GM23338 (cell line): ENCODE data around the gene ATP2B1. TPM values are rescaled to one million over a fixed set of nuclear protein-coding genes. Genes with fewer than 3 reads are reported as not detected.

Experiments
- ATAC-seq: fragments of 200-7000 bp; cut with Tn5 transposase; 3 replicates; pipeline ENCODE4 v1.9.1; 2020
- DNase-seq: peaks from one replicate; pipeline ENCODE4 v3.0.0-alpha.2; 2015; ENCODE audit warnings: low spot score
- H2AFZ ChIP-seq: fragments of 200-600 bp; sonication (generic); 2 replicates; pipeline ENCODE4 v1.8.0; 2016; ENCODE audit warnings: antibody characterized with exemption, mild to moderate bottlenecking, moderate library complexity
- H3F3A ChIP-seq: fragments of 200-600 bp; sonication (generic); replicated peaks from 2 replicates; pipeline ENCODE4 v1.8.0; 2017; ENCODE audit warnings: antibody characterized with exemption, mixed run types, low read depth
- H3K27ac ChIP-seq: fragments of 200-600 bp; sonication (generic); 2 replicates; pipeline ENCODE4 v1.6.1; 2016; ENCODE audit warnings: low read depth
- H3K27me3 ChIP-seq: fragments of 200-600 bp; sonication (generic); 2 replicates; pipeline ENCODE4 v1.8.0; 2016; ENCODE audit warnings: mild to moderate bottlenecking, mixed run types, moderate library complexity; ENCODE audit not compliant: insufficient read depth
- H3K36me3 ChIP-seq: fragments of 200-600 bp; sonication (generic); 2 replicates; pipeline ENCODE4 v1.8.0; 2016; ENCODE audit warnings: mild to moderate bottlenecking; ENCODE audit not compliant: insufficient read depth
- H3K4me1 ChIP-seq: fragments of 200-600 bp; sonication (generic); 2 replicates; pipeline ENCODE4 v1.8.0; 2016; ENCODE audit warnings: mild to moderate bottlenecking, moderate library complexity; ENCODE audit not compliant: insufficient read depth
- H3K4me2 ChIP-seq: fragments of 200-600 bp; sonication (generic); 2 replicates; pipeline ENCODE4 v1.7.1; 2017; ENCODE audit warnings: mixed run types
- H3K4me3 ChIP-seq: fragments of 200-600 bp; sonication (generic); 2 replicates; pipeline ENCODE4 v1.6.1; 2016; ENCODE audit warnings: mixed run types
- H3K79me2 ChIP-seq: fragments of 200-600 bp; sonication (generic); replicated peaks from 2 replicates; pipeline ENCODE4 v1.8.0; 2017; ENCODE audit warnings: mild to moderate bottlenecking; ENCODE audit not compliant: insufficient read depth
- H3K9me2 ChIP-seq: fragments of 200-600 bp; sonication (generic); 2 replicates; pipeline ENCODE4 v1.8.0; 2017; ENCODE audit not compliant: insufficient read depth
- H4K20me1 ChIP-seq: fragments of 200-600 bp; sonication (generic); replicated peaks from 2 replicates; pipeline ENCODE4 v1.8.0; 2017; ENCODE audit warnings: mild to moderate bottlenecking; ENCODE audit not compliant: insufficient read depth
- H3K27ac Mint-ChIP-seq: 2 replicates; pipeline ENCODE4 v1.8.0; 2020; ENCODE audit warnings: inconsistent platforms, mild to moderate bottlenecking, moderate library complexity, mixed read lengths
- H3K27me3 Mint-ChIP-seq: 3 replicates; pipeline ENCODE4 v1.8.0; 2022; ENCODE audit warnings: low read depth, mild to moderate bottlenecking, moderate library complexity, mixed read lengths, inconsistent platforms; ENCODE audit not compliant: insufficient read depth, poor library complexity
- H3K36me3 Mint-ChIP-seq: 3 replicates; pipeline ENCODE4 v1.8.0; 2021; ENCODE audit warnings: low read depth, mild to moderate bottlenecking, inconsistent platforms, moderate library complexity, mixed read lengths
- H3K4me1 Mint-ChIP-seq: 3 replicates; pipeline ENCODE4 v1.8.0; 2020; ENCODE audit warnings: mild to moderate bottlenecking, inconsistent platforms, mixed read lengths
- H3K4me3 Mint-ChIP-seq: 3 replicates; pipeline ENCODE4 v1.8.0; 2021; ENCODE audit warnings: moderate library complexity, mild to moderate bottlenecking, inconsistent platforms, mixed read lengths
- H3K9me3 Mint-ChIP-seq: 3 replicates; pipeline ENCODE4 v1.8.0; 2020; ENCODE audit warnings: moderate library complexity, mild to moderate bottlenecking, inconsistent platforms, mixed read lengths
- CREB1 ChIP-seq: fragments of 250-450 bp; sonication (Bioruptor Pico); IDR thresholded peaks from 2 replicates; pipeline ENCODE4 v1.5.0; 2020; ENCODE audit warnings: low read depth, mild to moderate bottlenecking, moderate library complexity
- CTCF ChIP-seq, 2 experiments: fragments of 200-600 bp in 1 of 2; sonication (generic) in 1 of 2; conservative IDR thresholded peaks; 2 replicates each; pipeline versions ENCODE4 v1.5.1 to v1.6.1; 2016 to 2017; ENCODE audit warnings: antibody characterized with exemption in 2 of 2, low read depth in 2 of 2, mild to moderate bottlenecking in 2 of 2, moderate library complexity in 1 of 2
- ETS1 ChIP-seq: IDR thresholded peaks from 2 replicates; pipeline ENCODE4 v1.6.1; 2016; ENCODE audit warnings: antibody characterized with exemption
- EZH2 ChIP-seq: fragments of 200-600 bp; sonication (generic); IDR thresholded peaks from one replicate; pipeline ENCODE4 v1.8.0; 2017; ENCODE audit warnings: antibody characterized with exemption, mild to moderate bottlenecking, low read depth; ENCODE audit not compliant: unreplicated experiment
- EZH2phosphoT487 ChIP-seq: fragments of 200-600 bp; sonication (generic); IDR thresholded peaks from one replicate; pipeline ENCODE4 v1.8.1; 2018; ENCODE audit warnings: antibody characterized with exemption; ENCODE audit not compliant: unreplicated experiment
- JUNB ChIP-seq: IDR thresholded peaks from one replicate; pipeline ENCODE4 v1.6.1; 2016; ENCODE audit warnings: antibody characterized with exemption; ENCODE audit not compliant: unreplicated experiment
- NANOG ChIP-seq: IDR thresholded peaks from 2 replicates; pipeline ENCODE4 v1.6.1; 2016; ENCODE audit warnings: antibody characterized with exemption, borderline replicate concordance
- POLR2AphosphoS5 ChIP-seq: IDR thresholded peaks from 2 replicates; pipeline ENCODE4 v1.6.1; 2016; ENCODE audit warnings: antibody characterized with exemption, low read depth
- REST ChIP-seq: IDR thresholded peaks from one replicate; pipeline ENCODE4 v1.6.1; 2018; ENCODE audit warnings: antibody characterized with exemption; ENCODE audit not compliant: unreplicated experiment
- STAT1 ChIP-seq: IDR thresholded peaks from one replicate; pipeline ENCODE4 v1.6.1; 2016; ENCODE audit warnings: antibody characterized with exemption; ENCODE audit not compliant: unreplicated experiment
- ZNF331 ChIP-seq: fragments of 250-450 bp; sonication (Bioruptor Pico); IDR thresholded peaks from 2 replicates; pipeline ENCODE4 v1.5.0; 2020; ENCODE audit warnings: low read depth, mild to moderate bottlenecking, moderate library complexity
- polyA plus RNA-seq: library from polyadenylated mRNA; unstranded; fragments of >200 nt; fragmentation: Nextera tagmentation; extraction: Ambion mirVana; gene quantifications from 2 replicates; pipeline ENCODE4 v1.2.1, GENCODE V29; 2016
- total RNA-seq: library from RNA; depleted of rRNA; stranded (reverse); fragments of >200 nt; shearing (Covaris generic); gene quantifications from 2 replicates; pipeline ENCODE4 v1.2.3, GENCODE V29; 2014

ATP2B1 gene
- total and polyA plus RNA-seq, 2 experiments from 2014 or later, result 39.3 to 42.3 TPM

- TF ChIP-seq CTCF (conservative IDR thresholded peaks at IDR 0.05; ENCODE audit: low read depth in 2 of 2) (no peak), POLR2AphosphoS5 (no peak), REST (no peak), ZNF331 (CRISPR knock-in tag) (no peak), ETS1 (no peak), NANOG (no peak), EZH2phosphoT487 (no peak), CREB1 (CRISPR knock-in tag) (no peak)
Observed at GRCh38 chr12:89618113-89618862, 90.3 kb downstream of the ATP2B1 start (continued).

GRCh38 chr12:89610366-89610765, 98.3 kb downstream of the ATP2B1 start:
- Histone ChIP-seq H3K36me3 (no peaks in the 10 kb centered on the region), H3K79me2 (no peaks in the 10 kb centered on the region), H3K27ac (no peak overlapping the region), H3F3A (no peaks in the 10 kb centered on the region), H4K20me1 (no peaks in the 10 kb centered on the region), H3K4me3 (no peak overlapping the region), H3K27me3 (no peaks in the 10 kb centered on the region), H3K9me2 (no peaks in the 10 kb centered on the region), H3K4me2 (no peak overlapping the region), H2AFZ (no peak overlapping the region), H3K4me1 (no peaks in the 10 kb centered on the region)
- H3K4me3 Mint-ChIP-seq, result no peak overlapping the region
- TF ChIP-seq STAT1 (no peak), REST (no peak), NANOG (no peak), EZH2 (no peak), JUNB (no peak), ETS1 (no peak), CREB1 (CRISPR knock-in tag) (no peak)
- no peaks in the 10 kb centered on the region for H3K4me1 Mint-ChIP-seq
- no peak for ATAC-seq
- H3K36me3 Mint-ChIP-seq, result peaks cover 12% of the 10 kb centered on the region; the same call in 2 of the 3 replicates
- H3K9me3 Mint-ChIP-seq, result no peaks in the 10 kb centered on the region
- H3K27ac Mint-ChIP-seq, result no peak overlapping the region
- no peaks in the 10 kb centered on the region for H3K27me3 Mint-ChIP-seq
- no peak for DNase-seq
